IMR-90 (cell line): ENCODE measurements around the gene DZIP1L. TPM values are rescaled to one million over a fixed set of nuclear protein-coding genes. Genes with fewer than 3 reads are reported as not detected.

ENCODE experiments used
- ATAC-seq: fragments of 200-7000 bp; cut with Tn5 transposase; 2 replicates; pipeline ENCODE4 v1.9.1; 2020; ENCODE audit warnings: low read depth, mild to moderate bottlenecking, moderate library complexity
- BruUV-seq: library from RNA; stranded (reverse); fragments of 400-500 nt; replicated peaks from 2 replicates; lab custom pipeline; 2021; lab: Mats Ljungman, UMichigan
- CTCF ChIA-PET: fragments of 300-600 bp; formaldehyde crosslinking; extraction: SDS; loops from one replicate; lab custom pipeline; 2021; ENCODE audit warnings: antibody characterized with exemption; lab: Yijun Ruan, JAX
- POLR2A ChIA-PET: fragments of 300-600 bp; sonication (Branson Sonifier 250); formaldehyde crosslinking; loops from one replicate; lab custom pipeline; 2022; ENCODE audit warnings: antibody characterized with exemption; ENCODE audit not compliant: unreplicated experiment; lab: Charles Lee
- DNase-seq: peaks from one replicate; pipeline ENCODE4 v3.0.0; 2013
- H2AFZ ChIP-seq: replicated peaks from 2 replicates; pipeline ENCODE3; 2013; ENCODE audit warnings: low read length, mild to moderate bottlenecking; ENCODE audit not compliant: poor library complexity
- H2AK5ac ChIP-seq: 2 replicates; pipeline ENCODE4 v1.6.1; 2013; ENCODE audit warnings: low read depth, low read length, inconsistent platforms
- H2AK9ac ChIP-seq: replicated peaks from 2 replicates; pipeline ENCODE3; 2013; ENCODE audit warnings: mild to moderate bottlenecking, low read depth, low read length, moderate library complexity; ENCODE audit not compliant: poor library complexity
- H2BK120ac ChIP-seq: 2 replicates; pipeline ENCODE4 v1.6.1; 2013; ENCODE audit warnings: low read depth, low read length, inconsistent platforms
- H2BK15ac ChIP-seq: 3 replicates; pipeline ENCODE4 v1.6.1; 2013; ENCODE audit warnings: low read depth, low read length, inconsistent platforms
- H2BK20ac ChIP-seq: 2 replicates; pipeline ENCODE4 v1.6.1; 2013; ENCODE audit warnings: low read depth, mild to moderate bottlenecking, inconsistent platforms, low read length, moderate library complexity
- H2BK5ac ChIP-seq: 2 replicates; pipeline ENCODE4 v1.6.1; 2013; ENCODE audit warnings: mild to moderate bottlenecking, low read depth, low read length, inconsistent platforms; ENCODE audit not compliant: poor library complexity, severe bottlenecking
- H3K14ac ChIP-seq: replicated peaks from 2 replicates; pipeline ENCODE4 v1.6.1; 2013; ENCODE audit warnings: low read depth, low read length, inconsistent platforms
- H3K18ac ChIP-seq: 2 replicates; pipeline ENCODE4 v1.6.1; 2013; ENCODE audit warnings: low read depth, low read length, control low read depth
- H3K23ac ChIP-seq: 2 replicates; pipeline ENCODE4 v1.6.1; 2013; ENCODE audit warnings: low read depth, low read length, inconsistent platforms
- H3K27ac ChIP-seq: 2 replicates; pipeline ENCODE4 v1.5.1; 2013; ENCODE audit warnings: mild to moderate bottlenecking, control low read depth, low read length; ENCODE audit not compliant: insufficient read depth
- H3K27me3 ChIP-seq: 2 replicates; pipeline ENCODE4 v1.6.1; 2013; ENCODE audit warnings: low read length; ENCODE audit not compliant: control insufficient read depth, insufficient read depth
- H3K36me3 ChIP-seq: 2 replicates; pipeline ENCODE4 v1.6.1; 2013; ENCODE audit warnings: low read length, mixed read lengths; ENCODE audit not compliant: control insufficient read depth, insufficient read depth
- H3K4ac ChIP-seq: 2 replicates; pipeline ENCODE4 v1.6.1; 2013; ENCODE audit warnings: low read depth, low read length, inconsistent platforms
- H3K4me1 ChIP-seq: 2 replicates; pipeline ENCODE4 v1.6.1; 2013; ENCODE audit warnings: low read length, mixed read lengths; ENCODE audit not compliant: control insufficient read depth, insufficient read depth
- H3K4me2 ChIP-seq: 2 replicates; pipeline ENCODE4 v1.6.1; 2013; ENCODE audit warnings: low read depth, mild to moderate bottlenecking, control low read depth, low read length, moderate library complexity
- H3K4me3 ChIP-seq: 2 replicates; pipeline ENCODE4 v1.5.1; 2013; ENCODE audit warnings: low read depth, mild to moderate bottlenecking, control low read depth, low read length, moderate library complexity; ENCODE audit not compliant: insufficient read depth
- H3K56ac ChIP-seq: 2 replicates; pipeline ENCODE4 v1.6.1; 2013; ENCODE audit warnings: low read length, inconsistent platforms; ENCODE audit not compliant: insufficient read depth; ENCODE audit errors: extremely low read depth
- H3K79me1 ChIP-seq, 2 experiments: 2 replicates each; pipeline ENCODE4 v1.6.1; 2013; ENCODE audit warnings: low read length in 2 of 2, inconsistent platforms in 1 of 2, low read depth in 1 of 2
- H3K9ac ChIP-seq: 2 replicates; pipeline ENCODE4 v1.6.1; 2013; ENCODE audit warnings: low read depth, low read length, control low read depth
- H3K9me1 ChIP-seq: 2 replicates; pipeline ENCODE4 v1.6.1; 2013; ENCODE audit warnings: low read length, inconsistent platforms; ENCODE audit not compliant: insufficient read depth
- H3K9me3 ChIP-seq: 2 replicates; pipeline ENCODE4 v1.6.1; 2013; ENCODE audit warnings: low read length; ENCODE audit not compliant: control insufficient read depth, insufficient read depth
- H4K20me1 ChIP-seq: 2 replicates; pipeline ENCODE4 v1.6.1; 2013; ENCODE audit warnings: low read length, inconsistent platforms; ENCODE audit not compliant: insufficient read depth
- H4K5ac ChIP-seq: 2 replicates; pipeline ENCODE4 v1.6.1; 2013; ENCODE audit warnings: mild to moderate bottlenecking, low read depth, low read length, control low read depth
- H4K8ac ChIP-seq, 2 experiments: 2 replicates each; pipeline ENCODE4 v1.6.1; 2013; ENCODE audit warnings: low read depth in 2 of 2, low read length in 2 of 2, control low read depth in 1 of 2, inconsistent platforms in 1 of 2
- H4K91ac ChIP-seq: 2 replicates; pipeline ENCODE4 v1.6.1; 2013; ENCODE audit warnings: low read depth, low read length, inconsistent platforms; ENCODE audit not compliant: insufficient read depth
- NFE2L2 ChIP-seq: fragments of 150-350 bp; IDR thresholded peaks from 2 replicates; pipeline ENCODE4 v1.6.1; 2016; ENCODE audit warnings: low read depth, mild to moderate bottlenecking, low read length
- RFX5 ChIP-seq: IDR thresholded peaks from 2 replicates; pipeline ENCODE4 v1.8.0; 2012; ENCODE audit warnings: low read depth, mild to moderate bottlenecking, low read length, moderate library complexity
- WGBS, 2 experiments: methylation state at CpG; one replicate each; pipeline versions ENCODE4 v1.1.5 to v1.1.7; 2013; ENCODE audit warnings: missing lambda C conversion rate in 2 of 2; ENCODE audit not compliant: insufficient read length in 1 of 2; ENCODE audit errors: extremely low coverage in 2 of 2; 5-methylcytosine and 5-hydroxymethylcytosine counted together
- dilution Hi-C: fragments of 300-500 bp; cut with HindIII; formaldehyde crosslinking; loops from one replicate; pipeline ENCODE4 v1.14.3; 2018; ENCODE audit warnings: low sequenced_read_pairs; ENCODE audit not compliant: unreplicated experiment
- in situ Hi-C: fragments of 300-500 bp; cut with MboI; formaldehyde crosslinking; loops from 3 replicates; pipeline ENCODE4 v1.14.3; 2019; ENCODE audit warnings: low sequenced_read_pairs, inconsistent platforms, mixed read lengths
- intact Hi-C: fragments of 100-400 bp; cut with micrococcal nuclease; formaldehyde crosslinking; loops from 2 replicates; pipeline ENCODE4 v1.10.0; 2022
- polyA plus RNA-seq, 3 experiments: library from polyadenylated mRNA; depleted of rRNA; stranded (reverse); fragments of >200 nt; gene quantifications; 2 replicates each; pipeline ENCODE4 v1.2.3, GENCODE V29; 2012; ENCODE audit warnings: low replicate concordance in 1 of 3
- total RNA-seq: library from RNA; depleted of rRNA; stranded (reverse); fragments of >200 nt; gene quantifications from 2 replicates; pipeline ENCODE4 v1.2.3, GENCODE V29; 2012

The DZIP1L gene
- total and polyA plus RNA-seq, 2 of the 4 experiments (the other 2 are of a cell fraction): 12.9 to 14.7 TPM

DNA sequence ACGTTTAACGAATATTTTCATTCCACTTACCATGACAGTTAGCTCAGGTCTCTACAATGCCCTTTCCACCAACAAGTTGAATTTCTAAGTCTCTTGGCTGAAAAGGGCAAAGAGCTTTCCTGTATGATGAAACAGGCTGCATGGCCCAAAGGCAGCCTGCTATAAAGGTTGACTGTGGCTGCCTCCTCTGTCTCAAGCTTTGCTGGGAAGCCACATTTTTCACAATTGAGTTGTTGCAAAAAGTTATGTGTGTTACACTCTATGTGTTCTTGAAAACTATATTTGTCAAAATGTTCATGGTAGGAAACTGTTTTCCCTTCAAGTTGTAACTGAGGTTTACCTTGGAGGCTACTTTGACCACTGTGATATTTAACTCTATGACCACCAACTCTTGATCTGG lies 49.5 kb downstream of the DZIP1L start:
- H3K79me1 ChIP-seq: peaks cover 0 to 27% of the 10 kb centered on the region in 2 experiments; a peak in 3 of 4 replicates
- no peak overlapping the region for H4K5ac ChIP-seq
- H2BK20ac ChIP-seq: no peak overlapping the region
- no peak overlapping the region for H3K9ac ChIP-seq
- no peak for ATAC-seq
- ChIA-PET CTCF (interaction anchor here (0.9 to 2.7 kb wide), 3 partner anchors 23 to 53 kb away, joined by 3 to 14 read pairs (median 4); partner anchors contain the start of gene DZIP1L), POLR2A (no interaction called here)
- no peak overlapping the region for H2AK5ac ChIP-seq
- peaks cover 11% of the 10 kb centered on the region; the same call in 1 of the 2 replicates for H4K20me1 ChIP-seq
- H3K14ac ChIP-seq: no peak overlapping the region
- TF ChIP-seq RFX5 (no peak), NFE2L2 (no peak)
- H3K9me1 ChIP-seq: peaks cover 6% of the 10 kb centered on the region; the same call in 1 of the 2 replicates
- no peak overlapping the region for H3K18ac ChIP-seq
- H3K4me2 ChIP-seq: no peak overlapping the region
- no peak overlapping the region for H3K56ac ChIP-seq
- H2BK120ac ChIP-seq: no peak overlapping the region
- H3K23ac ChIP-seq: no peak overlapping the region
- dilution Hi-C loops (no loop called here), intact Hi-C loops (loop anchor here (5.0 to 10.0 kb wide), 3 partner anchors 179 to 361 kb away; partner anchors contain the start of gene MRAS), in situ Hi-C loops (loop anchor here (5.0 to 10.0 kb wide), 2 partner anchors 51 to 859 kb away; partner anchors contain the start of gene DZIP1L)
- no TSS peak for BruUV-seq
- no peak overlapping the region for H3K4me3 ChIP-seq
- H2AK9ac ChIP-seq: no peak overlapping the region
- H4K8ac ChIP-seq: no peak overlapping the region
- no peak overlapping the region for H3K27ac ChIP-seq
- no peaks in the 10 kb centered on the region for H3K27me3 ChIP-seq
- no peak overlapping the region for H2AFZ ChIP-seq
- H3K9me3 ChIP-seq: no peaks in the 10 kb centered on the region
- no peak overlapping the region for H2BK5ac ChIP-seq
- no peak overlapping the region for H2BK15ac ChIP-seq
- no peak overlapping the region for H4K91ac ChIP-seq
- H3K4ac ChIP-seq: no peak overlapping the region
- DNase-seq: no peak
- no CpG with 5 or more reads among the region's 2 CpGs for WGBS, 2 experiments
- peaks cover 24% of the 10 kb centered on the region for H3K4me1 ChIP-seq
- H3K36me3 ChIP-seq: peaks cover 45% of the 10 kb centered on the region
